Measurements from ENCODE around the gene BEND7. TPM values are rescaled to one million over a fixed set of nuclear protein-coding genes. Genes with fewer than 3 reads are reported as not detected.

Gene BEND7
- total and polyA plus RNA-seq, 7 donors, result 5.3 to 27.2 (median 11.8) TPM

- no peaks in the 10 kb centered on the region for H3K9me3 ChIP-seq
- 89 to 92% methylated on average over 4 of the region's 4 CpGs for whole genome bisulfite sequencing, 2 donors
- H3K27ac ChIP-seq, result no peak overlapping the region
- TF ChIP-seq POLR2A (IDR thresholded peaks at IDR 0.05) (no peak), POLR2AphosphoS5 (IDR thresholded peaks at IDR 0.05) (no peak), EP300 (IDR thresholded peaks at IDR 0.05) (no peak), CTCF (IDR thresholded peaks at IDR 0.05) (no peak)
- no peaks in the 10 kb centered on the region for H3K4me1 ChIP-seq
- DNase-seq, result no peak
- intact Hi-C loops (cut with DNase I), result no loop called here
- H3K4me3 ChIP-seq, result no peak overlapping the region
- no peaks in the 10 kb centered on the region for H3K27me3 ChIP-seq
- H3K36me3 ChIP-seq, result peaks cover 0 to 53% (median 15%) of the 10 kb centered on the region in 4 donors
Measured at GRCh38 chr10:13450069-13450468, 78.7 kb downstream of the BEND7 start.

GRCh38 chr10:13449296-13449695 is 79.5 kb downstream of the BEND7 start:
- H3K27ac ChIP-seq, result no peak overlapping the region
- no peak for TF ChIP-seq CTCF (IDR thresholded peaks at IDR 0.05)
- TF ChIP-seq EP300 (IDR thresholded peaks at IDR 0.05), result no peak
- no peak for TF ChIP-seq POLR2A (IDR thresholded peaks at IDR 0.05)
- no peak for TF ChIP-seq POLR2AphosphoS5 (IDR thresholded peaks at IDR 0.05)
- no peak overlapping the region for H3K4me3 ChIP-seq
- no peaks in the 10 kb centered on the region for H3K4me1 ChIP-seq
- WGBS, 2 donors, result 82 to 88% methylated on average over 7 of the region's 7 CpGs
- peaks cover 0 to 55% (median 15%) of the 10 kb centered on the region in 4 donors for H3K36me3 ChIP-seq
- intact Hi-C loops (cut with DNase I), result no loop called here
- H3K9me3 ChIP-seq, result no peaks in the 10 kb centered on the region
- no peak for DNase-seq
- no peaks in the 10 kb centered on the region for H3K27me3 ChIP-seq

- no peak for DNase-seq
- Histone ChIP-seq H3K27ac (no peak overlapping the region), H3K36me3 (peaks cover 0 to 52% (median 15%) of the 10 kb centered on the region in 4 donors), H3K9me3 (no peaks in the 10 kb centered on the region), H3K4me1 (no peaks in the 10 kb centered on the region), H3K27me3 (no peaks in the 10 kb centered on the region), H3K4me3 (no peak overlapping the region)
- TF ChIP-seq CTCF (IDR thresholded peaks at IDR 0.05) (no peak), POLR2A (IDR thresholded peaks at IDR 0.05) (no peak), EP300 (IDR thresholded peaks at IDR 0.05) (no peak), POLR2AphosphoS5 (IDR thresholded peaks at IDR 0.05) (no peak)
- WGBS, 2 donors, result 92 to 94% methylated on average over 8 of the region's 8 CpGs
- intact Hi-C loops (cut with DNase I), result no loop called here
Measured at GRCh38 chr10:13448216-13448615, 80.6 kb downstream of the BEND7 start.

- H3K9me3 ChIP-seq, result no peaks in the 10 kb centered on the region
- H3K36me3 ChIP-seq, result peaks cover 0 to 47% (median 13%) of the 10 kb centered on the region in 4 donors
- no peak overlapping the region for H3K27ac ChIP-seq
- intact Hi-C loops (cut with DNase I), result no loop called here
- no peak for TF ChIP-seq EP300 (IDR thresholded peaks at IDR 0.05)
- TF ChIP-seq CTCF (IDR thresholded peaks at IDR 0.05), result no peak
- TF ChIP-seq POLR2AphosphoS5 (IDR thresholded peaks at IDR 0.05), result no peak
- no peak for TF ChIP-seq POLR2A (IDR thresholded peaks at IDR 0.05)
- H3K4me1 ChIP-seq, result peaks cover 0 to under 1% (median under 1%) of the 10 kb centered on the region in 4 donors
- no peak overlapping the region for H3K4me3 ChIP-seq
- WGBS, 2 donors, result 84 to 87% methylated on average over 8 of the region's 8 CpGs
- DNase-seq, result no peak
- peaks cover 0 to 7% (median 0%) of the 10 kb centered on the region in 3 donors for H3K27me3 ChIP-seq
Measured at GRCh38 chr10:13445656-13446400, 83.0 kb downstream of the BEND7 start.
